ENCODE measurements around the gene AKR1C1.
"Not testable (repeated sequence)": the region's sequence is repeated elsewhere in the genome, so short reads cannot be mapped to it uniquely, and the experiment has no call there.

AKR1C1 gene

DNA sequence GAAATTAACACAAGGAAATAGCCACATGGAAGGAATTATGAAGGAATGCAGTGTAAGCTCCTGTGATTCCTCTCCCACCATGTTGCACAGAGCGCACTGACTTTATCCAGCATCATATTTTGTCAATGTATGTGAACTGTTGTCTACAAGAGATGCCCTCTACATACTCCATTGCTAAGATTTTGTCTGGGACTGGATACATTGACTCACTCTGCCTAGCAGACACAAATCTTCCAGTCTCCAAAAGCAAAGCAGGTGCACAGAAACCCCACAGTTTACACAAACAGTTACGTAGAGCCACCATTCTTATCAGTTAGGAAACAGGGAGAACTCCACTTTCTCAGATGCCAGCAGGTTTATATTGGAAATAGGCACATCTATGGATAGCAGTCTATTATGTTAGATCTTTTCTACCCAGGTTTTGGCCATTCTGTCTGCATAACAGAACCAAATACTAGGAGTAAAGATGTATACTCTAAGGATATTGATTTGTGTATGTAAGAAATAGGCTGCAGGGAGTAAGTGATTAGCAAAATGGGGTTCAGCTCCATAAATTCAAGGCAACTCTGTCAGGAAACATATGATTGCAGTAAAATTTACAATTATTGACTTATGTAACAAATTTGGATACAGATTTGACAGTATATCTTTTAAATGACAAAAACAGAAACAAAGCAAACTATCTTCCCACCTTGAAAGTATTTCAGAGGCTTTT, 39.0 kb downstream of the AKR1C1 start:
- POLR2A ChIA-PET = no interaction called here
- no peak for DNase-seq (ENCODE audit: extremely low spot score)
- CTCF ChIA-PET = no interaction called here
- TF ChIP-seq FOXA1 (IDR thresholded peaks at IDR 0.05) (no peak), ELF4 (IDR thresholded peaks at IDR 0.05) (no peak), HDGF (IDR thresholded peaks at IDR 0.05; ENCODE audit: borderline replicate concordance) (no peak), SUZ12 (IDR thresholded peaks at IDR 0.05) (no peak), BHLHE40 (IDR thresholded peaks at IDR 0.05; ENCODE audit: borderline replicate concordance) (no peak), FOXK2 (IDR thresholded peaks at IDR 0.05) (no peak), ARNT (IDR thresholded peaks at IDR 0.05) (no peak)
- TF ChIP-seq, protein P1, sequence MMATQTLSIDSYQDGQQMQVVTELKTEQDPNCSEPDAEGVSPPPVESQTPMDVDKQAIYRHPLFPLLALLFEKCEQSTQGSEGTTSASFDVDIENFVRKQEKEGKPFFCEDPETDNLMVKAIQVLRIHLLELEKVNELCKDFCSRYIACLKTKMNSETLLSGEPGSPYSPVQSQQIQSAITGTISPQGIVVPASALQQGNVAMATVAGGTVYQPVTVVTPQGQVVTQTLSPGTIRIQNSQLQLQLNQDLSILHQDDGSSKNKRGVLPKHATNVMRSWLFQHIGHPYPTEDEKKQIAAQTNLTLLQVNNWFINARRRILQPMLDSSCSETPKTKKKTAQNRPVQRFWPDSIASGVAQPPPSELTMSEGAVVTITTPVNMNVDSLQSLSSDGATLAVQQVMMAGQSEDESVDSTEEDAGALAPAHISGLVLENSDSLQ (IDR thresholded peaks at IDR 0.05) = no peak

DNA sequence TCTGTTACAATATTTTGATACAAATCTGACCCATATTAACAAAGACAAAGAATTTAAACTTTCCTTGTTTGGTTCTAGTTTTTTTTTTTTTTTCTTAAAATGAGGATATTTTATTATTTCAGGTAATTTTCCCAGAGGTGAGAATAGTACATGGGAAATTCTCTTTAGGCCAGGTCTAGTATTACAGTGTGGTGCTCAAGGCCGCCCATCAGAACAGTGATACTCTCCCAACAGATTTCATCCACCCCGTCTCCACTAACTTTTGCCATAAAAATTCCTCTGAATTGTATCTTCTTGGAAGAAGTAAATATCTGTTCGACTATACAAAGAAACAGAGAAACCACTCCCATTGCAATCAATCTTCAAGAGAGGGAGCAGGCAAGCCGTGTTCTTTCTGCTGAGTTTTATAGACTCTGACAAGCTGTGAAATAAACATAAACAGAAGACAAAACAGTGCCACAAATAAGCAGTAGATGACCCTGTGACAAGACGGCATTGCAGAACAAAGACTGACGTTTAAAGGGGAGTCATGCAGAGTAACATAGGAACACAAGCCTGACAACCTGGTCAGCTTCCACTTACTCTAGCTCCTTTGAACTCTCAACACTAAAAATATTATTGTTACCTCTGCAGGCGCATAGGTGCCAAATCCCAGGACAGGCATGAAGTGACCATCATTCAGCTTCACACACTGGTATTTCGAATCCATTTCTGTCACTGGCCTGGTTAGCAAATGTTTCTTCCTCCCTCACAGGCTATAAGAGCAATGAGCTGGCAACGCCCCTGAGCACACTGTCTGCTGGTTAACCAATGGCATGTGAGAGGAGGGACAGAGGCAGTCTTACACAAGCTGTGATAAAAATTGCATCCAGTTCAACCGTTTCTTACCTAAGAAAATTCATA, 40.2 kb downstream of the AKR1C1 start, which contains the start of gene AKR1C2:
AKR1C2 (minus strand) TSS at position 731 of the 903 bp plus-strand sequence; CDS start at position 709, 22 bp downstream.
- DNase-seq (ENCODE audit: extremely low spot score); POLR2A ChIA-PET; CTCF ChIA-PET: not testable (repeated sequence)

GRCh38 chr10:5004030-5004385, 40.8 kb downstream of the AKR1C1 start:
- DNase-seq (ENCODE audit: extremely low spot score); POLR2A ChIA-PET; CTCF ChIA-PET: not testable (repeated sequence)

DNA sequence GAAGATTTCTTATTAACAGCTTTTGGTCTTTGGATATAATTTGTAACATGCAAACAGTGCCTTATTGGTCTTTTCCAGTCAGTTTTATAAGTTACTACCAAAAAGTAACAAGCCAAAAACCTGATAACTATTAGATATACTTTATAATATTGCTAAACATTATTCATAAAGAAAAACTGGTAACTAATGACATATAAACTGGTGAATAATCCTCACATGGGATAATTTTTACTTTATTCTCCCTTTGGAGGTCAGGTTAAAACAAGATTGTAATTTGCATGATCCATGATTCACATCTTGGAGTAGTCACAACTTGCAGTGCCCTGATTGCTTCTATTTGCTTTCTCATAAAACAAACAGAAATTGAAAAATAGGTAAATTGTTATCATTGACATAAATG, 41.3 kb downstream of the AKR1C1 start:
- DNase-seq (ENCODE audit: extremely low spot score); POLR2A ChIA-PET; CTCF ChIA-PET: not testable (repeated sequence)

- DNase-seq (ENCODE audit: extremely low spot score); POLR2A ChIA-PET; CTCF ChIA-PET: not testable (repeated sequence)
Measured at GRCh38 chr10:5008857-5009548, 45.8 kb downstream of the AKR1C1 start.

DNA sequence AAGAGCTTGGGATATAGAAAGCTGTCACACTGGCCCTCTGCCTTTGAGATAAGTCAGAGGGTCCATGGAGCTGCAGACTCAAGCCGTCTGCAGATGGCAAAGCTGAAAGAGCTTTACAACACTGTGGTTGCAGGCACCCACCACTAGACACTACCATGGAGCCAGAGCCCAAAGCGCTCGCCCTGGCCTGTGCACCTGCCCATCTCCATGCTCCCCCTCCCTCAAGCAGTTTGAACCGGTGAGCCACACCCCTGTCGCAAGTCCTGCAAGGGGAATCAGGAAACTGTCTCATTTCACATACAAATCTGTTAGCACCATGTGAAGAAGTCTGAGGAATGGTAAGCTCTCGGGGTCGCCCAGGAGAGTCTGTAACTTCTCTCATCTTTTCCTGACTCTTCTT, 46.8 kb downstream of the AKR1C1 start:
- DNase-seq (ENCODE audit: extremely low spot score); POLR2A ChIA-PET; CTCF ChIA-PET: not testable (repeated sequence)

- DNase-seq (ENCODE audit: extremely low spot score); POLR2A ChIA-PET; CTCF ChIA-PET: not testable (repeated sequence)
Measured at GRCh38 chr10:5011392-5011791, 48.2 kb downstream of the AKR1C1 start.

- ChIA-PET CTCF (no interaction called here), POLR2A (no interaction called here)
- TF ChIP-seq SUZ12 (IDR thresholded peaks at IDR 0.05) (no peak), ELF4 (IDR thresholded peaks at IDR 0.05) (no peak), HDGF (IDR thresholded peaks at IDR 0.05; ENCODE audit: borderline replicate concordance) (no peak), TARDBP (IDR thresholded peaks at IDR 0.05) (no peak), L3MBTL2 (conservative IDR thresholded peaks at IDR 0.05) (no peak), LEF1 (IDR thresholded peaks at IDR 0.05; ENCODE audit: borderline replicate concordance) (no peak), BHLHE40 (IDR thresholded peaks at IDR 0.05; ENCODE audit: borderline replicate concordance) (no peak), ZNF384 (IDR thresholded peaks at IDR 0.05) (no peak)
- TF ChIP-seq, protein P1 (IDR thresholded peaks at IDR 0.05) = no peak
- DNase-seq (ENCODE audit: extremely low spot score) = no peak
Measured at GRCh38 chr10:5012595-5012994, 49.4 kb downstream of the AKR1C1 start.

DNA sequence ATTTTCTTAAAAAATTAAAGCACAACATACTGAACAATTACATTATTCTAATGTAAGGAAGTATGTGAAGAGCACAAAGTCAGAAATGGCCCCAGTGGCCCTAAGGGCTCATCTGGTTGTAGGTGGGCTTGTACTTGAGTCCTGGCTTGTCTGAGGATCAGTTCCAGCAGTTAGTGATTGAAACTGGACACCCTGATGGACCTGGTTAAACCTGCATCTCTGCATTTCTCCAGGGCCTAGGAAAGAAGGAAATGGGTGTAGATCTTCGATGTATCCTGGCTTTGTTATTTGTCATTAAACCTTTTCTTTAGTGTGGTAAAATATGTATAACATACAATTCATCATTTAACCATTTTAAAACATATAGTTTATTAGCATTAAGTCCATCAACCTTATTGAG, 50.2 kb downstream of the AKR1C1 start:
- TF ChIP-seq SUZ12 (IDR thresholded peaks at IDR 0.05) (no peak), NFRKB (IDR thresholded peaks at IDR 0.05) (no peak), FOXK2 (IDR thresholded peaks at IDR 0.05) (no peak), HDGF (IDR thresholded peaks at IDR 0.05; ENCODE audit: borderline replicate concordance) (no peak), TARDBP (IDR thresholded peaks at IDR 0.05) (no peak), CTBP1 (IDR thresholded peaks at IDR 0.05; ENCODE audit: borderline replicate concordance) (no peak), BHLHE40 (IDR thresholded peaks at IDR 0.05; ENCODE audit: borderline replicate concordance) (no peak), FOXA1 (IDR thresholded peaks at IDR 0.05) (no peak), ZNF384 (IDR thresholded peaks at IDR 0.05) (no peak), FOXM1 (IDR thresholded peaks at IDR 0.05; ENCODE audit: borderline replicate concordance) (no peak), ARNT (IDR thresholded peaks at IDR 0.05) (no peak), ELF4 (IDR thresholded peaks at IDR 0.05) (no peak)
- CTCF ChIA-PET = no interaction called here
- POLR2A ChIA-PET = no interaction called here
- no peak for DNase-seq (ENCODE audit: extremely low spot score)

DNA sequence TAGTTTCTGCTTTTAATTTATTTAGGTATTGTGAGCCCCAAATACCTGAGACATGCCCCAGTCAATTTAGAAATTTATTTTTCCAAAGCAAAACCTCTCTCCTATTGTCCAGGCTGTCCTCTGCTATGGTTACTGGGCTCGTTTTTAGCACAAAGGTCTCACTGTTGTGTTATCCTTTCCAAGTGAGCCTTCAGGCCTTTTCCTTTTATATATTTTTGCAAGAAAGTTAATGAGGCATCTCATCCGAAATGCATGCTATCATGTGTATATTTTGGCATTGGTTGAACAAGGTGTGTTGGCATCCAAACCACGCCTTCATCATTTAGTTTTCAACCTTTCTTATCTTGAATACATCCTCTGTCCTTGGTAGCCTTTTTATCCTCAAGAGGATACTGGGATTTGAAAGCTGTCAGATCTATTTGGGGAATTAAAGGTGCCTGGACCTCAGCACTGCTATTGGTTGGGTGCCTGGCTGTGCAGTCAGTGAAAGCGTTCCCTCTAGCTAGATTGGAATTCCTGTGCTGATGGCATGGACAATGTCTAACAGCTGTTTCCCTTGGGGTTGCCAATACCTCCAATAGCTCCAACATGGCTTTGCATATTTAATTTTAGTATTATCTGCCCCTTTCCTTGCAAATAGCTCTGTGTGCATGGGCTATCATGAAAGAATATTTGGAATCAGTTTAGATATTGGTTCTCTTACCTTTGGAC, 51.1 kb downstream of the AKR1C1 start:
- POLR2A ChIA-PET; DNase-seq (ENCODE audit: extremely low spot score); CTCF ChIA-PET: not testable (repeated sequence)

Data from HEK293T (cell line).